Choroid plexus epithelial cell (primary cell): ENCODE measurements around the gene RBM17.
"Not testable (repeated sequence)": the region's sequence is repeated elsewhere in the genome, so short reads cannot be mapped to it uniquely, and the experiment has no call there.

Source experiments
- DNase-seq: peaks from one replicate; pipeline ENCODE4 v3.0.0-alpha.2; 2010; ENCODE audit warnings: low read depth
- H3K4me3 ChIP-seq: 2 replicates; pipeline ENCODE4 v1.5.1; 2011; ENCODE audit warnings: low read depth, mild to moderate bottlenecking, control low read depth, low read length, moderate library complexity
- TF ChIP-seq, protein P1 (sequence below): conservative IDR thresholded peaks from 2 replicates; pipeline ENCODE4 v1.5.1; 2011; ENCODE audit warnings: low read depth, mild to moderate bottlenecking, control low read depth, inconsistent platforms, low read length, moderate library complexity

RBM17 gene

DNA sequence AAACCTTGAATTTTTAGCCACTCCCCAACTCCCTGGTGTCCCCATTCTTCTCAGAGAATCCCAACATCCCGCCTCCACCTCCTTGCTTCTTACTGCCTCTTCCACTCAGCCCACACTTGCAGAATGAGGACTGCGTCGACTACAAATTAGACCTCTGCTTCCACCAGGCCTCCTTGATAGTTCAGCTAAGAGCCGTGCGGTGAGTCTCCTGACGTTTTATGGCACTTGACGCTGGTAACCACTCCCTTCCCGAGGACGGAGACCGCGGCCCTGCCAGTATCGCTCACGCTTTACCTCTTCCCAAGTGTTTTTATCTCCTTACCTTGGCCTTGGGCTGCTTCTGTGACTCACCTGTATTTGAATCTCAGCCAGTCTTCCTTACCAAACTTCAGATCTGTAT is 31.1 kb downstream of the RBM17 start:
- H3K4me3 ChIP-seq = no peak overlapping the region
- no peak for DNase-seq

DNA sequence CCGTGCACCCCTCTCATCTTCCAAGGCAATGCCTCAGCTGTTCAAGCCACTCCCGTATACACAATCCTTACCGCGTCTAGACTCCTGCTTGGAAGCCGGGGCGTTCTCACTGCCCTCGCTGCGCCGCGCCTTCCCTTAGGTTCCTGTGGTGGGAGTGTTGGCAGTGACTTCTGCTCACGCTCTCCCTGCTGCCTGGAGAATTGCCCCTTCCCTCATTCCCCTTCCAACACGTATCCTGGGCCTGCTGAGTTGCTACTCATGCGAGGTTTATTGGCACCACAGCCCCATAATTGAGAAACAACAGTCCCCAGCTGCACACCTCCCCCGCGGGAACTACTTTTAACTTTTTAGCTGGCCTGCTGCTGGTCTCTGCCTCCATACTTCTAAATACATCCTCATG is 31.9 kb downstream of the RBM17 start:
- no peak overlapping the region for H3K4me3 ChIP-seq
- no peak for DNase-seq
- TF ChIP-seq, protein P1, sequence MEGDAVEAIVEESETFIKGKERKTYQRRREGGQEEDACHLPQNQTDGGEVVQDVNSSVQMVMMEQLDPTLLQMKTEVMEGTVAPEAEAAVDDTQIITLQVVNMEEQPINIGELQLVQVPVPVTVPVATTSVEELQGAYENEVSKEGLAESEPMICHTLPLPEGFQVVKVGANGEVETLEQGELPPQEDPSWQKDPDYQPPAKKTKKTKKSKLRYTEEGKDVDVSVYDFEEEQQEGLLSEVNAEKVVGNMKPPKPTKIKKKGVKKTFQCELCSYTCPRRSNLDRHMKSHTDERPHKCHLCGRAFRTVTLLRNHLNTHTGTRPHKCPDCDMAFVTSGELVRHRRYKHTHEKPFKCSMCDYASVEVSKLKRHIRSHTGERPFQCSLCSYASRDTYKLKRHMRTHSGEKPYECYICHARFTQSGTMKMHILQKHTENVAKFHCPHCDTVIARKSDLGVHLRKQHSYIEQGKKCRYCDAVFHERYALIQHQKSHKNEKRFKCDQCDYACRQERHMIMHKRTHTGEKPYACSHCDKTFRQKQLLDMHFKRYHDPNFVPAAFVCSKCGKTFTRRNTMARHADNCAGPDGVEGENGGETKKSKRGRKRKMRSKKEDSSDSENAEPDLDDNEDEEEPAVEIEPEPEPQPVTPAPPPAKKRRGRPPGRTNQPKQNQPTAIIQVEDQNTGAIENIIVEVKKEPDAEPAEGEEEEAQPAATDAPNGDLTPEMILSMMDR = no peak

More for the DNA sequence above, 31.1 kb downstream of the RBM17 start:
- TF ChIP-seq, protein P1 = no peak

DNA sequence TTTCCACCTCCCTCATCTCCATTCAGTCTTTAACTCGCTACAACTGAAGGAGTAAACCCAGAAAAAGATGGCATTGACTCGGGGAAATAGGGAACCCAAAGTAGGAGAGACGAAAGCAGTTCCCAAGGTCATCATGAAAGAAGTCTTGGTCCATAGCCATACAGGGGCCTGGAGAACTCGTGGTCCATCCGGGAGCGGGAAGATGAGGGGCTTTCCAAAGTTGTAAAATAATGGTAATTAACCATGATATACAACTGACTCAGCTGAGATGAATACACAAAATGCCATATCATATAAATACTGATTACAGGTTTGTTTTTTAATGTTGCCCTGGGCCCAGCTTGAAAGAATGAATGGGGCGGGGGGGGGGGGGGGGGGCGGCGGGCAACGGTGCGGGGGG is 32.3 kb downstream of the RBM17 start:
- TF ChIP-seq, protein P1 = no peak
- H3K4me3 ChIP-seq = no peak overlapping the region
- no peak for DNase-seq

DNA sequence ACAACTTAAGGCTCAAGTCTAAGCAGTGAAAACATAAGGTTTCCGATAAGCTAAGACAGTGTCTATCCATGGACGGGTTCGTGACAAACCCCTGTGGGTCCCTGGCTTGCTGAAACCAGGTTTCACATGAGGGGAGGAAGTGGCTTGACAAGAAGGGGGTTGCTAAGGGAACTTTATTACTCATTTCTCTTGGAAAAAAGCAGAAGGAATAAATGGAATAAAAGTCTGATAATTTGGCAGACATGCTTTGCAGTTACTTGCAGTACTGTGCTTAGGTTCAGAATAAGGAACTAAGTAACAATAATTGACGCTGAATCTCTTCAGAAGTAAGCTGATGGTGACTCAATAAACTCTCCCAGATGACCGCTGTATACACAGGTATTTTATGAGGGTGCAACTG is 34.7 kb downstream of the RBM17 start:
- DNase-seq = no peak
- no peak overlapping the region for H3K4me3 ChIP-seq
- TF ChIP-seq, protein P1 = no peak

DNA sequence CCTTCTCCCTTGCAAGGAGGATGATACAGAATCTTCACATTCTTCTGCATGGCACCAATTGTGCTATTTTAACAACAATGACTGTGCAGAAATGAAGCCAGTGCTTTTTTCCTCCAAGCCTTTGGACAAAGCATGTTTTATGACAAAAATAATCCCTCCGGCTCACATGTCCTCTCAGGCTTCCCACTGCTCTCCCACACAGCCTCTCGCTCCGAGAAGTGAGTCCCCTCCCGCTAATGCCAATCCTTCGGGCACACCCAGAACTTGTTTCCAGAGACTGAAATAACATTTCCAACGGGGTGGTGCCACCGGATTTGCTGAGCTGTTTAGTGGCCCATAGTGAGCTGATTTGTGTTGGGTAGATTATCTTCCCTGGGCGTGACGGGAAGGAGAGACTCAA is 35.8 kb downstream of the RBM17 start:
- no peak for DNase-seq
- TF ChIP-seq, protein P1 = no peak
- no peak overlapping the region for H3K4me3 ChIP-seq

DNA sequence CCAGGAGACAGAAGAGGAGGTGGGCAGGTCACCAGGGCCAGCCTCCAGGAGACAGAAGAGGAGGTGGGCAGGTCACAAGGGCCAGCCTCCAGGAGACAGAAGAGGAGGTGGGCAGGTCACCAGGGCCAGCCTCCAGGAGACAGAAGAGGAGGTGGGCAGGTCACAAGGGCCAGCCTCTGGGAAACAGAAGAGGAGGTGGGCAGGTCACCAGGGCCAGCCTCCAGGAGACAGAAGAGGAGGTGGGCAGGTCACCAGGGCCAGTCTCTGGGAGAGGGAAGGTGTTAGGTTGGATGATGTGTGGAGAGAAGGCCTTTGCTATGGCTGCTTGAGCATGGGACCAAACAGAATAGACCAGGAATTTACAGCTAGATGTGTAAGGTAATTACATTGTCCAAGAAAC is 38.6 kb downstream of the RBM17 start:
- DNase-seq, H3K4me3 ChIP-seq: not testable (repeated sequence)

DNA sequence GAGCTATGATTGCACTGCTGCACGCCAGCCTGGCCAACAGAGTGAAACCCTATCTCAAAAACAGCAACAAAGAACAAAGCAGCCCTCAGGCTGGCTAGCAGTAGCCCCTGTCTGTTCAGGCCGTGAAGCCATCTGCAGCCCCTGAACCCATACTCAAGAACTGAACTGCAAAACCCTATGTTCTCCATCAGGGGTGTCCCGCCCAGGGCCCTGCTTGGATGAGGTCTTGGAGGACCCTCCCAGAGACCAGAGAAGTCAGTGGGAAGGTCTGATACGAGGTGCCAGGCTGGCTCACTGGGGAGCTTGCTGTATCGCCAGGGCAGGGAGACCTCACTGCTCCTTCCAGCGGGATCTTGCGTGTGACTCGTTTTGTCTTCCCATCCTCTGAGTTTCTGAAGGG is 39.3 kb downstream of the RBM17 start:
- H3K4me3 ChIP-seq = no peak overlapping the region
- no peak for DNase-seq
- TF ChIP-seq, protein P1 = no peak
